ENCODE data around the gene MAST4. TPM values are rescaled to one million over a fixed set of nuclear protein-coding genes. Genes with fewer than 3 reads are reported as not detected.

The MAST4 gene
- total and polyA plus RNA-seq, 2 of the 4 experiments (the other 2 are of a cell fraction) = 4.8 to 6.8 TPM

GRCh38 chr5:66958980-66959641, 362.9 kb downstream of the MAST4 start:
- Histone ChIP-seq H4K20me1 (ENCODE audit: insufficient read depth, low read length) (no peaks in the 10 kb centered on the region), H3K9me1 (ENCODE audit: insufficient read depth, low read length) (peaks cover 3% of the 10 kb centered on the region), H2BK20ac (ENCODE audit: low read depth, low read length) (peak overlapping the region; percentile 65), H2AK5ac (ENCODE audit: low read depth, low read length) (peak overlapping the region; percentile 20; the same call in 1 of the 2 replicates), H3K14ac (replicated peaks; ENCODE audit: low read depth, low read length) (peak overlapping the region; percentile 83), H3K9ac (ENCODE audit: low read depth, low read length) (peak overlapping the region; percentile 56), H3K23ac (ENCODE audit: low read depth, low read length) (peak overlapping the region; percentile 88), H2AFZ (replicated peaks; ENCODE audit: low read length, poor library complexity) (peak overlapping the region; percentile 87), H2BK5ac (ENCODE audit: low read depth, low read length, poor library complexity, severe bottlenecking) (peak overlapping the region; percentile 91), H4K8ac (ENCODE audit: low read depth in 2 of 2, low read length in 2 of 2) (peak overlapping the region; percentile 17 to 75), H3K4ac (ENCODE audit: low read depth, low read length) (peak overlapping the region; percentile 93), H3K36me3 (ENCODE audit: control insufficient read depth, insufficient read depth, low read length) (no peaks in the 10 kb centered on the region), H3K27ac (ENCODE audit: insufficient read depth, low read length) (peak overlapping the region; percentile 81), H3K56ac (ENCODE audit: extremely low read depth, insufficient read depth, low read length) (peak overlapping the region; percentile 82), H3K27me3 (ENCODE audit: control insufficient read depth, insufficient read depth, low read length) (no peaks in the 10 kb centered on the region), H2BK120ac (ENCODE audit: low read depth, low read length) (peak overlapping the region; percentile 91), H2BK15ac (ENCODE audit: low read depth, low read length) (peak overlapping the region; percentile 65; the same call in 2 of the 3 replicates), H3K4me1 (ENCODE audit: control insufficient read depth, insufficient read depth, low read length) (peaks cover 8% of the 10 kb centered on the region), H3K4me2 (ENCODE audit: low read depth, low read length) (peak overlapping the region; percentile 73), H2AK9ac (replicated peaks; ENCODE audit: low read depth, low read length, poor library complexity) (peak overlapping the region; percentile 46), H3K79me1 (ENCODE audit: low read depth in 1 of 2, low read length in 2 of 2) (peaks cover 4 to 6% of the 10 kb centered on the region in 2 experiments; a peak in 2 of 4 replicates), H3K4me3 (ENCODE audit: insufficient read depth, low read depth, low read length) (peak overlapping the region; percentile 51), H3K18ac (ENCODE audit: low read depth, low read length) (peak overlapping the region; percentile 98), H4K5ac (ENCODE audit: low read depth, low read length) (peak overlapping the region; percentile 48), H4K91ac (ENCODE audit: insufficient read depth, low read depth, low read length) (peak overlapping the region; percentile 84), H3K9me3 (ENCODE audit: control insufficient read depth, insufficient read depth, low read length) (no peaks in the 10 kb centered on the region)
- TSS peak; percentile 48 for BruUV-seq (replicated peaks)
- ATAC-seq (ENCODE audit: low read depth) (peak; percentile 62), DNase-seq (peak; percentile 80)
- POLR2A ChIA-PET (ENCODE audit: unreplicated experiment) = interaction anchor here (0.6 kb wide), 2 partner anchors 22 to 192 kb away, joined by 4 to 5 read pairs; no protein-coding TSS in a partner anchor
- dilution Hi-C loops (cut with HindIII; ENCODE audit: low sequenced_read_pairs, unreplicated experiment) = no loop called here
- intact Hi-C loops (cut with micrococcal nuclease) = loop anchor here (1.0 to 2.0 kb wide), 3 partner anchors 46 to 250 kb away; no protein-coding TSS in a partner anchor
- peak; percentile 34; the same call in 1 of the 2 replicates for TF ChIP-seq FOS (IDR thresholded peaks at IDR 0.05; ENCODE audit: low read depth, low read length)
- peak; percentile 73 for TF ChIP-seq CEBPB (IDR thresholded peaks at IDR 0.05; ENCODE audit: low read depth, low read length)
- no peak for TF ChIP-seq MXI1 (IDR thresholded peaks at IDR 0.05; ENCODE audit: borderline replicate concordance, low read depth, low read length)
- CTCF ChIA-PET = interaction anchor here (0.6 to 2.1 kb wide), 7 partner anchors 14 to 1197 kb away, joined by 3 to 9 read pairs (median 5); no protein-coding TSS in a partner anchor
- WGBS, 2 experiments (ENCODE audit: extremely low coverage in 2 of 2, insufficient read length in 1 of 2) = 0% methylated on average over 2 of the region's 11 CpGs; no CpG with 5 or more reads in 1 of the 2 experiments
- in situ Hi-C loops (cut with MboI; ENCODE audit: low sequenced_read_pairs) = no loop called here

All from IMR-90 (cell line).